Glomerular visceral epithelial cell (primary cell): Measurements from ENCODE around the gene NUTM2D.
"Not testable (repeated sequence)": the region's sequence is repeated elsewhere in the genome, so short reads cannot be mapped to it uniquely, and the experiment has no call there.

Source experiments
- DNase-seq: peaks from one replicate; pipeline ENCODE4 v3.0.0-alpha.2; 2016; ENCODE audit errors: extremely low spot score

NUTM2D gene

GRCh38 chr10:87379115-87379514 is 21.6 kb downstream of the NUTM2D start:
- DNase-seq = not testable (repeated sequence)

GRCh38 chr10:87383149-87383857 is 25.8 kb downstream of the NUTM2D start:
- DNase-seq = peak; percentile 4

- not testable (repeated sequence) for DNase-seq
These were observed 26.7 kb downstream of the NUTM2D start for GRCh38 chr10:87384283-87384682.

GRCh38 chr10:87385762-87386360 is 28.3 kb downstream of the NUTM2D start:
- DNase-seq = not testable (repeated sequence)

GRCh38 chr10:87391360-87391759 is 33.8 kb downstream of the NUTM2D start:
- DNase-seq = not testable (repeated sequence)

GRCh38 chr10:87396206-87396605 is 38.7 kb downstream of the NUTM2D start:
- DNase-seq = not testable (repeated sequence)

GRCh38 chr10:87398436-87398835 is 40.9 kb downstream of the NUTM2D start:
- not testable (repeated sequence) for DNase-seq

GRCh38 chr10:87407516-87408467 is 50.2 kb downstream of the NUTM2D start:
- DNase-seq = not testable (repeated sequence)

GRCh38 chr10:87413921-87414320 is 56.4 kb downstream of the NUTM2D start:
- DNase-seq = not testable (repeated sequence)
